Neural cell (in vitro differentiated cells): ENCODE measurements around the gene TBC1D8B. TPM values are rescaled to one million over a fixed set of nuclear protein-coding genes. Genes with fewer than 3 reads are reported as not detected.

Source experiments
- H2AFZ ChIP-seq: fragments of 200-600, 300-800 bp; sonication (generic), shearing (Covaris generic); 2 replicates; pipeline ENCODE4 v1.6.0; 2014; ENCODE audit warnings: low read depth, mild to moderate bottlenecking, antibody characterized with exemption, low read length, moderate library complexity
- H3F3A ChIP-seq: fragments of 200-600 bp; shearing (Covaris generic); 2 replicates; pipeline ENCODE4 v1.6.1; 2016; ENCODE audit warnings: mild to moderate bottlenecking, moderate library complexity, mixed read lengths, antibody characterized with exemption, low read length; ENCODE audit not compliant: insufficient read depth, poor library complexity, severe bottlenecking
- H3K27ac ChIP-seq: fragments of 200-600, 300-800 bp; sonication (generic), shearing (Covaris generic); 2 replicates; pipeline ENCODE4 v1.5.1; 2014; ENCODE audit warnings: mild to moderate bottlenecking, low read length, moderate library complexity
- H3K27me3 ChIP-seq: fragments of 300-800, 200-600 bp; sonication (generic), shearing (Covaris generic); 2 replicates; pipeline ENCODE4 v1.6.0; 2014; ENCODE audit warnings: mild to moderate bottlenecking, low read depth, low read length, moderate library complexity; ENCODE audit not compliant: insufficient read depth
- H3K36me3 ChIP-seq: fragments of 300-800, 200-600 bp; sonication (generic), shearing (Covaris generic); 2 replicates; pipeline ENCODE4 v1.5.1; 2014; ENCODE audit warnings: mild to moderate bottlenecking, antibody characterized with exemption, low read length, moderate library complexity; ENCODE audit not compliant: insufficient read depth
- H3K4me2 ChIP-seq: fragments of 300-800, 200-600 bp; sonication (generic), shearing (Covaris generic); 2 replicates; pipeline ENCODE4 v1.6.0; 2014; ENCODE audit warnings: mild to moderate bottlenecking, low read length
- H3K4me3 ChIP-seq: fragments of 300-800, 200-600 bp; sonication (generic), shearing (Covaris generic); 2 replicates; pipeline ENCODE4 v1.5.1; 2014; ENCODE audit warnings: mild to moderate bottlenecking, low read length, moderate library complexity
- H3K79me2 ChIP-seq: fragments of 200-600 bp; shearing (Covaris generic); replicated peaks from 2 replicates; pipeline ENCODE4 v1.6.0; 2014; ENCODE audit warnings: mild to moderate bottlenecking, low read length, moderate library complexity; ENCODE audit not compliant: insufficient read depth
- H3K9ac ChIP-seq: fragments of 300-800, 200-600 bp; sonication (generic), shearing (Covaris generic); 2 replicates; pipeline ENCODE4 v1.6.1; 2016; ENCODE audit warnings: mild to moderate bottlenecking, low read length, mixed read lengths
- H3K9me2 ChIP-seq: fragments of 200-600 bp; shearing (Covaris generic); 2 replicates; pipeline ENCODE4 v1.6.1; 2016; ENCODE audit warnings: mild to moderate bottlenecking, low read length, mixed read lengths; ENCODE audit not compliant: insufficient read depth
- H3K9me3 ChIP-seq: fragments of 200-600, 300-800 bp; sonication (generic), shearing (Covaris generic); 2 replicates; pipeline ENCODE4 v1.6.1; 2016; ENCODE audit warnings: mild to moderate bottlenecking, mixed run types, low read length, moderate library complexity, mixed read lengths
- H4K20me1 ChIP-seq: fragments of 200-600 bp; shearing (Covaris generic); 2 replicates; pipeline ENCODE4 v1.6.1; 2016; ENCODE audit warnings: mild to moderate bottlenecking, mixed run types; ENCODE audit not compliant: insufficient read depth
- CTCF ChIP-seq: fragments of 450-650 bp; IDR thresholded peaks from 2 replicates; pipeline ENCODE4 v1.5.1; 2014; ENCODE audit warnings: antibody characterized with exemption, mild to moderate bottlenecking, moderate library complexity; ENCODE audit not compliant: poor library complexity, severe bottlenecking
- EP300 ChIP-seq: fragments of 450-650 bp; conservative IDR thresholded peaks from 2 replicates; pipeline ENCODE4 v1.6.1; 2014; ENCODE audit warnings: antibody characterized with exemption, mild to moderate bottlenecking, moderate library complexity; ENCODE audit not compliant: poor library complexity, severe bottlenecking
- EZH2 ChIP-seq: fragments of 200-600, 300-800 bp; shearing (Covaris generic), sonication (generic); IDR thresholded peaks from 2 replicates; pipeline ENCODE4 v1.6.1; 2014; ENCODE audit warnings: antibody characterized with exemption, low read length, borderline replicate concordance, mild to moderate bottlenecking; ENCODE audit not compliant: insufficient read depth, poor library complexity, severe bottlenecking
- MXI1 ChIP-seq: fragments of 450-650 bp; conservative IDR thresholded peaks from 2 replicates; pipeline ENCODE4 v1.6.1; 2014; ENCODE audit warnings: antibody characterized with exemption, mild to moderate bottlenecking; ENCODE audit not compliant: poor library complexity, severe bottlenecking
- POLR2AphosphoS5 ChIP-seq: IDR thresholded peaks from 2 replicates; pipeline ENCODE4 v1.6.1; 2012
- RAD21 ChIP-seq: fragments of 450-650 bp; conservative IDR thresholded peaks from 2 replicates; pipeline ENCODE4 v1.6.1; 2014; ENCODE audit warnings: antibody characterized with exemption, mild to moderate bottlenecking, moderate library complexity
- SMC3 ChIP-seq: fragments of 450-650 bp; conservative IDR thresholded peaks from 2 replicates; pipeline ENCODE4 v1.6.1; 2014; ENCODE audit warnings: antibody characterized with exemption, mild to moderate bottlenecking, moderate library complexity; ENCODE audit not compliant: poor library complexity
- TAF1 ChIP-seq: IDR thresholded peaks from 2 replicates; pipeline ENCODE4 v1.6.1; 2012; ENCODE audit warnings: low read depth
- polyA plus RNA-seq: library from polyadenylated mRNA; depleted of rRNA; stranded (reverse); fragments of >200 nt; gene quantifications from 2 replicates; pipeline ENCODE4 v1.2.3, GENCODE V29; 2014
- TF ChIP-seq, protein P1 (sequence below): IDR thresholded peaks from 2 replicates; pipeline ENCODE4 v1.6.1; 2012; ENCODE audit warnings: borderline replicate concordance

Gene TBC1D8B
- polyA plus RNA-seq, 1 donor from 2014 or later, result 0.14 TPM

- TF ChIP-seq SMC3, result no peak
- TF ChIP-seq MXI1, result no peak
- TF ChIP-seq TAF1, result no peak
- TF ChIP-seq CTCF, result no peak
- no peak for TF ChIP-seq EP300
- no peak for TF ChIP-seq EZH2
- TF ChIP-seq RAD21, result no peak
- TF ChIP-seq, protein P1, sequence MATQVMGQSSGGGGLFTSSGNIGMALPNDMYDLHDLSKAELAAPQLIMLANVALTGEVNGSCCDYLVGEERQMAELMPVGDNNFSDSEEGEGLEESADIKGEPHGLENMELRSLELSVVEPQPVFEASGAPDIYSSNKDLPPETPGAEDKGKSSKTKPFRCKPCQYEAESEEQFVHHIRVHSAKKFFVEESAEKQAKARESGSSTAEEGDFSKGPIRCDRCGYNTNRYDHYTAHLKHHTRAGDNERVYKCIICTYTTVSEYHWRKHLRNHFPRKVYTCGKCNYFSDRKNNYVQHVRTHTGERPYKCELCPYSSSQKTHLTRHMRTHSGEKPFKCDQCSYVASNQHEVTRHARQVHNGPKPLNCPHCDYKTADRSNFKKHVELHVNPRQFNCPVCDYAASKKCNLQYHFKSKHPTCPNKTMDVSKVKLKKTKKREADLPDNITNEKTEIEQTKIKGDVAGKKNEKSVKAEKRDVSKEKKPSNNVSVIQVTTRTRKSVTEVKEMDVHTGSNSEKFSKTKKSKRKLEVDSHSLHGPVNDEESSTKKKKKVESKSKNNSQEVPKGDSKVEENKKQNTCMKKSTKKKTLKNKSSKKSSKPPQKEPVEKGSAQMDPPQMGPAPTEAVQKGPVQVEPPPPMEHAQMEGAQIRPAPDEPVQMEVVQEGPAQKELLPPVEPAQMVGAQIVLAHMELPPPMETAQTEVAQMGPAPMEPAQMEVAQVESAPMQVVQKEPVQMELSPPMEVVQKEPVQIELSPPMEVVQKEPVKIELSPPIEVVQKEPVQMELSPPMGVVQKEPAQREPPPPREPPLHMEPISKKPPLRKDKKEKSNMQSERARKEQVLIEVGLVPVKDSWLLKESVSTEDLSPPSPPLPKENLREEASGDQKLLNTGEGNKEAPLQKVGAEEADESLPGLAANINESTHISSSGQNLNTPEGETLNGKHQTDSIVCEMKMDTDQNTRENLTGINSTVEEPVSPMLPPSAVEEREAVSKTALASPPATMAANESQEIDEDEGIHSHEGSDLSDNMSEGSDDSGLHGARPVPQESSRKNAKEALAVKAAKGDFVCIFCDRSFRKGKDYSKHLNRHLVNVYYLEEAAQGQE, result no peak
- no peak for TF ChIP-seq POLR2AphosphoS5
- Histone ChIP-seq H3K4me3 (no peak overlapping the region), H3K9me2 (no peaks in the 10 kb centered on the region), H3K79me2 (no peaks in the 10 kb centered on the region), H3K27ac (no peak overlapping the region), H3K9ac (no peak overlapping the region), H3K27me3 (no peaks in the 10 kb centered on the region), H2AFZ (no peak overlapping the region), H3K9me3 (no peaks in the 10 kb centered on the region), H3K4me2 (no peak overlapping the region), H4K20me1 (no peaks in the 10 kb centered on the region), H3K36me3 (no peaks in the 10 kb centered on the region), H3F3A (no peaks in the 10 kb centered on the region)
These were observed 21.7 kb upstream of the TBC1D8B start for GRCh38 chrX:106780664-106781377.

- Histone ChIP-seq H3K9me3 (no peaks in the 10 kb centered on the region), H3K79me2 (no peaks in the 10 kb centered on the region), H3K4me3 (no peak overlapping the region), H3F3A (no peaks in the 10 kb centered on the region), H3K4me2 (no peak overlapping the region), H3K36me3 (no peaks in the 10 kb centered on the region), H4K20me1 (no peaks in the 10 kb centered on the region), H3K9me2 (no peaks in the 10 kb centered on the region), H3K9ac (no peak overlapping the region), H3K27me3 (no peaks in the 10 kb centered on the region), H3K27ac (no peak overlapping the region), H2AFZ (no peak overlapping the region)
- TF ChIP-seq SMC3 (no peak), MXI1 (no peak), EP300 (no peak), CTCF (no peak), TAF1 (no peak), RAD21 (no peak), POLR2AphosphoS5 (no peak), EZH2 (no peak)
- TF ChIP-seq, protein P1, result no peak
These were observed 18.8 kb upstream of the TBC1D8B start for GRCh38 chrX:106783716-106784115.
